Osteoblast (primary cell): ENCODE measurements around the gene SPRN. TPM values are rescaled to one million over a fixed set of nuclear protein-coding genes. Genes with fewer than 3 reads are reported as not detected.

Experiments
- DNase-seq: peaks from one replicate; pipeline ENCODE4 v3.0.0; 2011; ENCODE audit warnings: low spot score, mixed read lengths; ENCODE audit not compliant: insufficient read length; ENCODE audit errors: missing footprints
- H2AFZ ChIP-seq: 2 replicates; pipeline ENCODE4 v1.6.0; 2011; ENCODE audit warnings: mild to moderate bottlenecking, low read length
- H3K27ac ChIP-seq: 2 replicates; pipeline ENCODE4 v1.5.1; 2011; ENCODE audit warnings: mild to moderate bottlenecking, low read depth, low read length, moderate library complexity
- H3K27me3 ChIP-seq: 2 replicates; pipeline ENCODE4 v1.6.0; 2012; ENCODE audit warnings: mild to moderate bottlenecking, control low read depth, inconsistent platforms, low read length, moderate library complexity; ENCODE audit not compliant: insufficient read depth
- H3K36me3 ChIP-seq: 2 replicates; pipeline ENCODE4 v1.5.1; 2011; ENCODE audit warnings: mild to moderate bottlenecking, low read length, control low read depth, moderate library complexity; ENCODE audit not compliant: insufficient read depth
- H3K4me1 ChIP-seq: 2 replicates; pipeline ENCODE4 v1.5.1; 2011; ENCODE audit warnings: mild to moderate bottlenecking, low read length, control low read depth, moderate library complexity; ENCODE audit not compliant: insufficient read depth
- H3K4me2 ChIP-seq: 2 replicates; pipeline ENCODE4 v1.6.0; 2011; ENCODE audit warnings: mild to moderate bottlenecking, low read length; ENCODE audit not compliant: insufficient read depth
- H3K4me3 ChIP-seq: fragments of 200-600 bp; sonication (generic); 3 replicates; pipeline ENCODE4 v1.5.1; 2012; ENCODE audit warnings: mild to moderate bottlenecking, low read length, inconsistent platforms; ENCODE audit not compliant: insufficient read depth
- H3K79me2 ChIP-seq: 2 replicates; pipeline ENCODE4 v1.6.0; 2012; ENCODE audit warnings: mild to moderate bottlenecking, low read length, control low read depth, inconsistent platforms; ENCODE audit not compliant: insufficient read depth
- H3K9me3 ChIP-seq: 2 replicates; pipeline ENCODE4 v1.5.1; 2011; ENCODE audit warnings: low read depth, low read length, control low read depth
- H4K20me1 ChIP-seq: 2 replicates; pipeline ENCODE4 v1.6.0; 2012; ENCODE audit warnings: mild to moderate bottlenecking, low read length, control low read depth; ENCODE audit not compliant: insufficient read depth
- total RNA-seq: library from RNA; depleted of rRNA; stranded (reverse); fragments of >200 nt; gene quantifications from 2 replicates; pipeline ENCODE4 v1.2.3, GENCODE V29; 2012
- TF ChIP-seq, protein P1 (sequence below): IDR thresholded peaks from 2 replicates; pipeline ENCODE4 v1.5.1; 2011; ENCODE audit warnings: mild to moderate bottlenecking, low read depth, low read length, moderate library complexity; ENCODE audit errors: extremely low read depth

SPRN gene
- total RNA-seq, 1 donor: under 0.01 TPM

- peaks cover 4% of the 10 kb centered on the region for H3K4me1 ChIP-seq
- H3K27ac ChIP-seq: no peak overlapping the region
- no peak overlapping the region for H3K4me3 ChIP-seq
- H2AFZ ChIP-seq: no peak overlapping the region
- H3K79me2 ChIP-seq: peaks cover 66% of the 10 kb centered on the region
- TF ChIP-seq, protein P1, sequence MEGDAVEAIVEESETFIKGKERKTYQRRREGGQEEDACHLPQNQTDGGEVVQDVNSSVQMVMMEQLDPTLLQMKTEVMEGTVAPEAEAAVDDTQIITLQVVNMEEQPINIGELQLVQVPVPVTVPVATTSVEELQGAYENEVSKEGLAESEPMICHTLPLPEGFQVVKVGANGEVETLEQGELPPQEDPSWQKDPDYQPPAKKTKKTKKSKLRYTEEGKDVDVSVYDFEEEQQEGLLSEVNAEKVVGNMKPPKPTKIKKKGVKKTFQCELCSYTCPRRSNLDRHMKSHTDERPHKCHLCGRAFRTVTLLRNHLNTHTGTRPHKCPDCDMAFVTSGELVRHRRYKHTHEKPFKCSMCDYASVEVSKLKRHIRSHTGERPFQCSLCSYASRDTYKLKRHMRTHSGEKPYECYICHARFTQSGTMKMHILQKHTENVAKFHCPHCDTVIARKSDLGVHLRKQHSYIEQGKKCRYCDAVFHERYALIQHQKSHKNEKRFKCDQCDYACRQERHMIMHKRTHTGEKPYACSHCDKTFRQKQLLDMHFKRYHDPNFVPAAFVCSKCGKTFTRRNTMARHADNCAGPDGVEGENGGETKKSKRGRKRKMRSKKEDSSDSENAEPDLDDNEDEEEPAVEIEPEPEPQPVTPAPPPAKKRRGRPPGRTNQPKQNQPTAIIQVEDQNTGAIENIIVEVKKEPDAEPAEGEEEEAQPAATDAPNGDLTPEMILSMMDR: no peak
- peaks cover 67% of the 10 kb centered on the region for H3K36me3 ChIP-seq
- peaks cover 5% of the 10 kb centered on the region for H4K20me1 ChIP-seq
- no peaks in the 10 kb centered on the region for H3K27me3 ChIP-seq
- no peak for DNase-seq
- no peaks in the 10 kb centered on the region for H3K9me3 ChIP-seq
- H3K4me2 ChIP-seq: no peak overlapping the region
Observed at GRCh38 chr10:133397938-133398337, 26.5 kb downstream of the SPRN start.

GRCh38 chr10:133396035-133396624 is 28.3 kb downstream of the SPRN start:
- peaks cover 61% of the 10 kb centered on the region for H3K79me2 ChIP-seq
- TF ChIP-seq, protein P1: no peak
- DNase-seq: no peak

GRCh38 chr10:133394801-133395221 is 29.6 kb downstream of the SPRN start:
- Histone ChIP-seq H3K36me3 (peaks cover 38% of the 10 kb centered on the region), H4K20me1 (peaks cover 2% of the 10 kb centered on the region), H2AFZ (peak overlapping the region; percentile 84), H3K27ac (peak overlapping the region; percentile 83), H3K4me1 (peaks cover 4% of the 10 kb centered on the region), H3K9me3 (no peaks in the 10 kb centered on the region), H3K27me3 (no peaks in the 10 kb centered on the region), H3K79me2 (peaks cover 51% of the 10 kb centered on the region), H3K4me3 (peak overlapping the region; percentile 98), H3K4me2 (peak overlapping the region; percentile 94)
- no peak for DNase-seq
- TF ChIP-seq, protein P1: no peak

More at GRCh38 chr10:133396035-133396624, 28.3 kb downstream of the SPRN start:
- Histone ChIP-seq H2AFZ (no peak overlapping the region), H4K20me1 (peaks cover 5% of the 10 kb centered on the region), H3K27me3 (no peaks in the 10 kb centered on the region), H3K4me1 (peaks cover 4% of the 10 kb centered on the region), H3K4me2 (no peak overlapping the region), H3K9me3 (no peaks in the 10 kb centered on the region), H3K36me3 (peaks cover 50% of the 10 kb centered on the region), H3K4me3 (no peak overlapping the region), H3K27ac (no peak overlapping the region)

DNA sequence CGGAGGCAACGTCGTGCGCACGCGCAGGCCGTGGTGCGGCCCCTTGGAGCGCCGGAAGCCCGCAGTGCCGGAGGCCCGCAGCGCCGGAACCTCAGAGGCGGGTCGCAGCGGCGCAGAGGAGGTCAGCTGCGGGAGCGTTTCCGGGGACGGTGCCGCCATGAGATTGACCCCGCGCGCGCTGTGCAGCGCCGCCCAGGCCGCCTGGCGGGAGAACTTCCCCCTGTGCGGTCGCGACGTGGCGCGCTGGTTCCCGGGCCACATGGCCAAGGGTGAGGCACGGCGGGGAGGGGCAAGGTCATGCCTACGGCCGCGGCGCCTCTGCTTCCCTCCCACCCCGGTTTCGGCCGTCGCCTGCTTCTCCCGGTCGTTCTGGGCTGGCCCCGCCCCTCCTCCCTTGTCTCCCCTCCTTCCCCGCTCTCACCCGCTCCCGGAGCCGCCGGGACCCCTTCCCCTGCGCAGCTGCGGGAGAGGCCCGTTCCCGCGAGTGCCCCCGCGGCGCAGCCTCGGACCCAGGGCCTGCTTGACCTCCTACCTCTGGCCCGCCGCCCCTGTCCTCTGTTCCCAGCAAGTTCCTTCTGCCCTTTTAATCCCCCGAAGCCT is 30.3 kb downstream of the SPRN start, which contains the start of gene MTG1:
TSS of gene MTG1 (plus strand) at position 94 of the 600 bp plus-strand sequence. CDS start at position 158, 64 bp downstream.
- TF ChIP-seq, protein P1: no peak
- H3K27me3 ChIP-seq: no peaks in the 10 kb centered on the region
- peaks cover 34% of the 10 kb centered on the region for H3K36me3 ChIP-seq
- peak within 1 kb of the TSS; percentile 94 for H3K4me2 ChIP-seq
- H4K20me1 ChIP-seq: peaks cover 2% of the 10 kb centered on the region
- peak within 1 kb of the TSS; percentile 98 for H3K4me3 ChIP-seq
- peaks cover 4% of the 10 kb centered on the region for H3K4me1 ChIP-seq
- H3K27ac ChIP-seq: peak within 1 kb of the TSS; percentile 83
- peaks cover 46% of the 10 kb centered on the region for H3K79me2 ChIP-seq
- H2AFZ ChIP-seq: peak within 1 kb of the TSS; percentile 84
- DNase-seq: peak; percentile 100
- no peaks in the 10 kb centered on the region for H3K9me3 ChIP-seq
